Activated naive CD4-positive, alpha-beta T cell treated with anti-CD3 and anti-CD28 coated beads, Interleukin-2, amount 10 ng/mL, durations not matched to agents 7 days and 5 days (primary cell): Measurements from ENCODE around the gene TEDC1.

Source experiments
- CTCF ChIA-PET: fragments of 350-600 bp; sonication (Branson Sonifier 250); formaldehyde crosslinking; loops from one replicate; lab custom pipeline; 2021; ENCODE audit warnings: antibody characterized with exemption; lab: Charles Lee
- DNase-seq: peaks from one replicate; pipeline ENCODE4 v3.0.0-alpha.2; 2020
- H3K27ac Mint-ChIP-seq: one replicate; pipeline ENCODE4 v1.8.0; 2021; ENCODE audit warnings: mild to moderate bottlenecking, moderate library complexity, mixed read lengths
- H3K27me3 Mint-ChIP-seq: one replicate; pipeline ENCODE4 v1.8.0; 2021; ENCODE audit warnings: mild to moderate bottlenecking, mixed read lengths
- H3K36me3 Mint-ChIP-seq: one replicate; pipeline ENCODE4 v1.8.0; 2021; ENCODE audit warnings: mixed read lengths
- H3K4me1 Mint-ChIP-seq: one replicate; pipeline ENCODE4 v1.8.0; 2021; ENCODE audit warnings: mixed read lengths
- H3K4me3 Mint-ChIP-seq: one replicate; pipeline ENCODE4 v1.8.0; 2021; ENCODE audit warnings: mild to moderate bottlenecking, moderate library complexity, mixed read lengths
- H3K9me3 Mint-ChIP-seq: one replicate; pipeline ENCODE4 v1.8.0; 2021; ENCODE audit warnings: mixed read lengths

Gene TEDC1

GRCh38 chr14:105517096-105517495, 26.1 kb downstream of the TEDC1 start:
- CTCF ChIA-PET = no interaction called here
- no peaks in the 10 kb centered on the region for H3K4me1 Mint-ChIP-seq
- H3K36me3 Mint-ChIP-seq = no peaks in the 10 kb centered on the region
- no peak for DNase-seq
- H3K4me3 Mint-ChIP-seq = no peak overlapping the region
- H3K27ac Mint-ChIP-seq = no peak overlapping the region
- H3K27me3 Mint-ChIP-seq = peaks cover 64% of the 10 kb centered on the region
- no peaks in the 10 kb centered on the region for H3K9me3 Mint-ChIP-seq

- Mint-ChIP-seq H3K27me3 (peaks cover 73% of the 10 kb centered on the region), H3K36me3 (no peaks in the 10 kb centered on the region), H3K4me1 (no peaks in the 10 kb centered on the region), H3K9me3 (no peaks in the 10 kb centered on the region), H3K27ac (no peak overlapping the region), H3K4me3 (no peak overlapping the region)
- CTCF ChIA-PET = no interaction called here
- DNase-seq = no peak
Measured at GRCh38 chr14:105519946-105520698, 29.1 kb downstream of the TEDC1 start.

- Mint-ChIP-seq H3K27ac (no peak overlapping the region), H3K9me3 (no peaks in the 10 kb centered on the region), H3K4me3 (peak overlapping the region; percentile 53), H3K36me3 (no peaks in the 10 kb centered on the region), H3K27me3 (peaks cover 76% of the 10 kb centered on the region), H3K4me1 (peaks cover 23% of the 10 kb centered on the region)
- CTCF ChIA-PET = interaction anchor here (0.8 kb wide), 1 partner anchor 35 kb away, joined by 3 read pairs; no protein-coding TSS in a partner anchor
- DNase-seq = no peak
Measured at GRCh38 chr14:105525326-105525725, 34.3 kb downstream of the TEDC1 start.

- Mint-ChIP-seq H3K27ac (no peak within 1 kb of the TSS), H3K4me1 (peaks cover 29% of the 10 kb centered on the region), H3K36me3 (no peaks in the 10 kb centered on the region), H3K4me3 (peak within 1 kb of the TSS; percentile 69), H3K9me3 (no peaks in the 10 kb centered on the region), H3K27me3 (peaks cover 78% of the 10 kb centered on the region)
- CTCF ChIA-PET = interaction anchor here (0.8 kb wide), 1 partner anchor 36 kb away, joined by 3 read pairs; no protein-coding TSS in a partner anchor
- peak; percentile 60 for DNase-seq
Measured at GRCh38 chr14:105525861-105526775, 35.1 kb downstream of the TEDC1 start, which contains the start of gene TMEM121. TSS of gene TMEM121 (plus strand) at chr14:105526583. CDS start at chr14:105528835, 2,252 bp downstream.

- Mint-ChIP-seq H3K9me3 (no peaks in the 10 kb centered on the region), H3K4me1 (peaks cover 29% of the 10 kb centered on the region), H3K4me3 (peak overlapping the region; percentile 69), H3K27me3 (peaks cover 71% of the 10 kb centered on the region), H3K36me3 (no peaks in the 10 kb centered on the region), H3K27ac (no peak overlapping the region)
- CTCF ChIA-PET = no interaction called here
- DNase-seq = peak; percentile 31
Measured at GRCh38 chr14:105526776-105527380, 35.8 kb downstream of the TEDC1 start.

- CTCF ChIA-PET = no interaction called here
- DNase-seq = no peak
- H3K4me3 Mint-ChIP-seq = peak overlapping the region; percentile 69
- peaks cover 31% of the 10 kb centered on the region for H3K4me1 Mint-ChIP-seq
- no peaks in the 10 kb centered on the region for H3K9me3 Mint-ChIP-seq
- no peaks in the 10 kb centered on the region for H3K36me3 Mint-ChIP-seq
- no peak overlapping the region for H3K27ac Mint-ChIP-seq
- H3K27me3 Mint-ChIP-seq = peaks cover 67% of the 10 kb centered on the region
Measured at GRCh38 chr14:105527381-105527825, 36.4 kb downstream of the TEDC1 start.

GRCh38 chr14:105527826-105528585, 37.0 kb downstream of the TEDC1 start:
- DNase-seq = peak; percentile 86
- H3K36me3 Mint-ChIP-seq = no peaks in the 10 kb centered on the region
- no peaks in the 10 kb centered on the region for H3K9me3 Mint-ChIP-seq
- CTCF ChIA-PET = interaction anchor here (0.7 to 3.0 kb wide), 7 partner anchors 36 to 176 kb away, joined by 3 to 19 read pairs (median 6); no protein-coding TSS in a partner anchor
- H3K27ac Mint-ChIP-seq = no peak overlapping the region
- peaks cover 31% of the 10 kb centered on the region for H3K4me1 Mint-ChIP-seq
- peaks cover 62% of the 10 kb centered on the region for H3K27me3 Mint-ChIP-seq
- H3K4me3 Mint-ChIP-seq = peak overlapping the region; percentile 69

GRCh38 chr14:105528586-105529318, 37.7 kb downstream of the TEDC1 start:
- Mint-ChIP-seq H3K9me3 (no peaks in the 10 kb centered on the region), H3K27ac (peak overlapping the region; percentile 84), H3K36me3 (no peaks in the 10 kb centered on the region), H3K27me3 (peaks cover 61% of the 10 kb centered on the region), H3K4me1 (peaks cover 31% of the 10 kb centered on the region), H3K4me3 (peak overlapping the region; percentile 76)
- CTCF ChIA-PET = interaction anchor here (0.7 to 3.0 kb wide), 7 partner anchors 37 to 177 kb away, joined by 3 to 19 read pairs (median 6); no protein-coding TSS in a partner anchor
- peak; percentile 42 for DNase-seq

GRCh38 chr14:105529319-105529568, 38.2 kb downstream of the TEDC1 start:
- Mint-ChIP-seq H3K4me1 (peaks cover 31% of the 10 kb centered on the region), H3K27ac (peak overlapping the region; percentile 84), H3K9me3 (no peaks in the 10 kb centered on the region), H3K27me3 (peaks cover 59% of the 10 kb centered on the region), H3K36me3 (no peaks in the 10 kb centered on the region), H3K4me3 (peak overlapping the region; percentile 76)
- CTCF ChIA-PET = interaction anchor here (1.4 to 3.0 kb wide), 5 partner anchors 38 to 177 kb away, joined by 3 to 19 read pairs (median 12); no protein-coding TSS in a partner anchor
- no peak for DNase-seq

- peak overlapping the region; percentile 76 for H3K4me3 Mint-ChIP-seq
Measured at GRCh38 chr14:105529569-105530284, 38.7 kb downstream of the TEDC1 start.

GRCh38 chr14:105530285-105531087, 39.4 kb downstream of the TEDC1 start:
- H3K36me3 Mint-ChIP-seq = no peaks in the 10 kb centered on the region
- CTCF ChIA-PET = interaction anchor here (2.5 to 3.0 kb wide), 2 partner anchors 41 to 49 kb away, joined by 12 to 19 read pairs; no protein-coding TSS in a partner anchor
- peak overlapping the region; percentile 78 for H3K27ac Mint-ChIP-seq
- H3K4me3 Mint-ChIP-seq = peak overlapping the region; percentile 70
- peaks cover 46% of the 10 kb centered on the region for H3K27me3 Mint-ChIP-seq
- no peaks in the 10 kb centered on the region for H3K9me3 Mint-ChIP-seq
- DNase-seq = no peak
- peaks cover 31% of the 10 kb centered on the region for H3K4me1 Mint-ChIP-seq

More at GRCh38 chr14:105529569-105530284, 38.7 kb downstream of the TEDC1 start:
- Mint-ChIP-seq H3K9me3 (no peaks in the 10 kb centered on the region), H3K36me3 (no peaks in the 10 kb centered on the region), H3K4me1 (peaks cover 31% of the 10 kb centered on the region), H3K27ac (peak overlapping the region; percentile 78), H3K27me3 (peaks cover 54% of the 10 kb centered on the region)
- DNase-seq = peak; percentile 65
- CTCF ChIA-PET = interaction anchor here (1.4 to 3.0 kb wide), 5 partner anchors 38 to 178 kb away, joined by 3 to 19 read pairs (median 12); no protein-coding TSS in a partner anchor
